NCI-H146 (cell line): ENCODE results near the gene FRYL.
"Not testable (repeated sequence)": the region's sequence is repeated elsewhere in the genome, so short reads cannot be mapped to it uniquely, and the experiment has no call there.

Source experiments
- DNase-seq: peaks from one replicate; lab custom pipeline; 2025; lab: John Stamatoyannopoulos, UW

The FRYL gene

DNA sequence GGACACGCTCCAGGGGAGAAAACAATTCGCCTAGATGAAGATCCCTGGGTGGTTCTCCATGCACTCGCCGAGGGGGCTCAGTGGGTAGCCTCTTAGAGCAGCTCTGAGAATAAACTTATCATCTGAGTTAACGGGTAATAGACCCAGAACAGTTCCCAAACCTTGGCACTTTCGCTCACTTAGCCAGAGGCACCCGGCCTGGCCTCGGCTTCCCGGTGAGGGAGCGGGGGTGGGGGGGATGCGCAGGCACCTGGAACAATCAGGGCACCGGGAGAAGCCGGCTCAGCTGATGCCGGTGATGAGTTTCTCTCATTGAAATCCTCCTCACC, 290.4 kb downstream of the FRYL start:
- no peak for DNase-seq

DNA sequence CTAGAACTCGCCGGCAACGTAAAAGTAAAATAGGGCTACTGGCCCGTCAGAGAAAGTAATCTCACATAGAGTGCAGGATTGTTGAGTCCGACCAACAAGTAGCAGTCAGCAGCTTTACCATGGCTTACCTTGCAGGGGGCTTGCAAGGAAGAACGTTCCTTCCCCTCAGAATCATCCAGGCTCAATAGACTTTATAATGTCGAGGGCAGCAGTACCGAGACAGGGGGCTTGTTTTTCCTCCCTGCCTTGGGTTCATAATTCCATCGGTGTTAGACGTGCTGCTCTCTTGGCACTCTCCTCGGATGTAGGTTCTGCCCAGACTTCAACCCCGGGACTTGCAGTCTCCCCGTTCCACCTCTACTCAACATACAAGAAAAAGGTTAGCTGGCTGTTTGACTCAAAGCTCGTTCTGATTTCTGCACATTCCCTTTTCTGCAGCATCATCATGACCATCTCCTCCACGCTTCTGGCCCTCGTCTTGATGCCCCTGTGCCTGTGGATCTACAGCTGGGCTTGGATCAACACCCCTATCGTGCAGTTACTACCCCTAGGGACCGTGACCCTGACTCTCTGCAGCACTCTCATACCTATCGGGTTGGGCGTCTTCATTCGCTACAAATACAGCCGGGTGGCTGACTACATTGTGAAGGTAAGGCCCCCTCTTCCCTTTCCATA, 295.4 kb downstream of the FRYL start:
- DNase-seq = no peak

DNA sequence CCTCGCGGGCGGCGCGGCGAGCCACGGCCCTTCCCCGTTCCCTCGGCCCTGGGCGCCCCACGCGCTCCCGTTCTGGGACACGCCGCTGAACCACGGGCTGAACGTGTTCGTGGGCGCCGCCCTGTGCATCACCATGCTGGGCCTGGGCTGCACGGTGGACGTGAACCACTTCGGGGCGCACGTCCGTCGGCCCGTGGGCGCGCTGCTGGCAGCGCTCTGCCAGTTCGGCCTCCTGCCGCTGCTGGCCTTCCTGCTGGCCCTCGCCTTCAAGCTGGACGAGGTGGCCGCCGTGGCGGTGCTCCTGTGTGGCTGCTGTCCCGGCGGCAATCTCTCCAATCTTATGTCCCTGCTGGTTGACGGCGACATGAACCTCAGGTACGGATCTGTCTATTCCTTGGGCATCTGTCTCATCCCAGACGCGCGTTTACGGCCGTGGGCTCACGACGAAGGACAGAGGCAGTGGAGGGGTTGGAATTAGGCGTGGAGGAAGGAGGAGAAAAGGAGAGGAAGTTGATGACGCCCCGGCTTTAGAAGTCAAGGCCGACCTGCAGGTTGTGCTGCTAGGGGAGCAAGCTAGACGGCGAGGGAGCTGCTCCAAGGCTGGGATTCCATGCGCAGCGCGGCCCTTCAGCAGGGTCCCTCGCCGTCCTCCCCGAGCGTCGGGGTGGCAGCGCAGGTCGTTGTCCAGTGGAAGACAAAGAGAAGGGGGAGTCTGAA, 296.1 kb downstream of the FRYL start:
- no peak for DNase-seq

DNA sequence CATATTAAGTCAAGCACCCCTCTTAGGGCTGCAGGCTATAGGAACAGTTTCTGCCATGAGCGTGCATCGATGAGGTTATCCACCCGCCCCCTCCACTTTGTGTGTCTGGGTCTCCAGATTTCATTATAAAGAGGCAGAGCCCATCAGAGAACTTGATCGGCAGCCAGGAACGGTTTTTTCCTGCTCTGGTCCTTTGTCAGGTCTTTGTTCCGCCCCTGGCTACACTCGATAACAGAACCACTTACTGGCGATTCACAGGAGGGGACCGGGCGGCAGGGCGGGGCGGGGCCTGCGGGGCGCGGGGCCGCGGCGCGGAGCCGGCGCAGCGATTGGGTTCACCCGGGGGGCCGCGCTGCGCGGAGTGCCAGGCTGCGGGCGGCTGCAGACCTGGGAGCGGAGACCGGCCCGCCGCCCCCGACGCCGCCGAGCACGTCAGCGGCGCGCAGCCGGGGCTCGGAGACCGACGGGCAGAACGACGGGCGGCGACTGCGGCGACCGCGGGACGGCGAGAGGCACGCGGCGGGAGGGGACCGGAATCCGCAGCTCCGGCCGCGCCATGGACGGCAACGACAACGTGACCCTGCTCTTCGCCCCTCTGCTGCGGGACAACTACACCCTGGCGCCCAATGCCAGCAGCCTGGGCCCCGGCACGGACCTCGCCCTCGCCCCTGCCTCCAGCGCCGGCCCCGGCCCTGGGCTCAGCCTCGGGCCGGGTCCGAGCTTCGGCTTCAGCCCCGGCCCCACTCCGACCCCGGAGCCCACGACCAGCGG, 296.9 kb downstream of the FRYL start, which contains the start of gene SLC10A4:
Gene SLC10A4 (plus strand): TSS at position 338 of the 771 bp plus-strand sequence. CDS start 219 bp downstream, at position 557.
- peak; percentile 79 for DNase-seq

DNA sequence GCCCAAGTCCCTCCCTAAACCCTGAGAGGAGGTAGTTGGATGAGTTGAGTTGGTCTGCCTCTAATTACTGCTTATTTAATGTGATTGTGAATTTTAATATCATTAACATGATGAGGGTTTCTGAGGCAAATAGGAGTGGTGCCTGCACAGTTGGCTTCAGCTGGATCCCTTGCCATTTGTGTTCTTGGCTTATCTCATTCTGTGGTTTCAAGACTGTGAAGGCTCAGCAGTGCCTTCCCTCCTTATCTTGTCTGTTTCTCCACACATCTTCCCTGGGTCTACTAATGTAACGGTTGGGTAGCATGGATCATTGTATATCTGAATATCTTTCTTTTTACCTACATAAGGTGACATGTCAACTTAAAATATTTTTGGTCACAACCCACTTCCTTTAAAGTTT, 298.5 kb downstream of the FRYL start:
- DNase-seq = no peak

DNA sequence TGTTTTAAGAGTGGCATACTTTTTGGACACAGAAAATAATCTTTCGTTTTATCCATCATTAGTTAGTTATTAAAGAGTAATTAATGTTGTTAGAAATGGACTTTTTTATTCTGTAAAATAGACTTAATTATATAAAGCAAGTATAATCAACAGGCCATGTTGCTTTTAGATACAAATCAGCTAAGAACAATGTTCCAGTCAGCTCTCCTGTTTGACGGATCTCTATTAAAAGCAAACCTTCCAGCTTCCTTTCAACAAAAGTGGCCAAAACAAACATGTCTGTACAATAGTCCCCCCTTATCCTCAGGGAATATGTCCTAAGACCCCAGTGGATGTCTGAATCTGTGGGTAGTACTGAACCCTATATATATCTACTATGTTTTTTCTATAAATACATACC, 301.8 kb downstream of the FRYL start:
- DNase-seq = no peak

DNA sequence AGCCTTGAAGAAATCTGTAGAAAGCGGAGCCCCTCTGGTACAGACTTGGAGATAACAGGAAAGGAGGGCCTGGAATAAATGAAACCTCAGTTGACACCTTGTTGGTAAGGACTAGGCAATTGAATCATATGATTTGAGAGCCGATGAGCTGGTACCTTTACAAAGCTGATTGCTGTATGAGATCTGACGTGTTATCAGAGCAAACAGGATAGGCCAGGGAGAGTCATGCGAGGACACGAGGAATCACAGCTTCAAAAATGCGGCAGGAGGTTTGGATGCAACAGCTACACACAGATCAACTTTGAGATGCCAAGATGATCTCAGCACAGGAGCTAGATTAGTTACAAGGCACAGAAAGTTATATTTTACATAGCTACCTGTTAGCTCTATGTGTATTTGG, 304.3 kb downstream of the FRYL start:
- DNase-seq = no peak

DNA sequence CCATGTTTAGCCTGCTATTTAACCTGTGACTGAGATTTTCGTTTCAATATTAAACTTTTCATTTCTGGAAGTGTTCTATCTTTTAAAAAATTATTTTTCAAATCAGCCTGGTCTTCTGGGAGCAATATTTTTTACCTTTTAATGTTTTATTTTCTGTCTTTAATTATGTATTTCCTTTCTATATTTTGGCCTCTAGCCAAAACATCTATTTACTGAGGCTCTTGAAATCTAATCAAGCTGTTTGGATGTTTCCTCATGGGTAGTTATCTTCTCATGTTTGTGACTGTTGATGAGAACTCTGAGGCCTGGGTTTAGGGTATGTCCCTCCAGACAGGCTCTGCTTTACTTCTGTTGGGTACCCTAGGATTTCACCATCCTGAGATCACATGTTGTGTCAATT, 307.3 kb downstream of the FRYL start:
- no peak for DNase-seq

DNA sequence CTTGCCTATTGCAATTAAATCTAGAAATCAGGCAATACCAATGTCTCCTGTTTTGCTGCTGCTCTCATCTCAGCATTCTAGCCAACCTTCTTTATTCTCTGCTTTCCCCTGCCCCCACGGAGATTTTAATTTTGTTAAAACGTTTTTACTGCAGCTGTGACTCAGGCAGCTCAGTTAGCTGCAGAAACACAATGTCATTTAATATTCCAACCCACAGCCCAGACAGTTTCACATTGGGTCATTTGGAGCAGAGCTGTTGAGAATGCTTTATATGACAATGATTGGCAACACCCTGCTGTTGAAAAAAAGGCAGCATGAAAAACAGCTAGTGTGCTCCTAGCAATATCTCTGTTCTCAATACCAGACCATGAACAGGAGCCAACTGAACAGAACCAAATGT, 309.5 kb downstream of the FRYL start:
- DNase-seq = no peak

DNA sequence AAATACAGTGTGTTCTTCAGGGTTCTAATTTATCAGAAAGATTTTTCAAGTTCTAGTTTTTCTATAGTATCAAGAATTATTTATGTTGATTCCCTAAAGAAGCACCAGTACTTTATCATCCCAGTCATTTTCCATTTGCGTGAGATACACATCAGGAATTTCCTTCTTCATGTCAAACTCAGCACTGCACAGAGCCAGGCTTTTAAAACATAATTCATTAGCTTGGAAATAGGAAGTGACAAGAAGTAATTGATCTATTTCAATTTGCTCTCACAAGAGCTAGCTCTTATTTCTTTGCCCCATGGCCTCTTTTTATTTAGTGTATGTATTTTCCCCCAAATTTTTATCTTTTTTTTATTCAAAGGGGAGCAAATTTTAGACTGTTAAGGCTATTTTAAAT, 309.9 kb downstream of the FRYL start:
- no peak for DNase-seq

DNA sequence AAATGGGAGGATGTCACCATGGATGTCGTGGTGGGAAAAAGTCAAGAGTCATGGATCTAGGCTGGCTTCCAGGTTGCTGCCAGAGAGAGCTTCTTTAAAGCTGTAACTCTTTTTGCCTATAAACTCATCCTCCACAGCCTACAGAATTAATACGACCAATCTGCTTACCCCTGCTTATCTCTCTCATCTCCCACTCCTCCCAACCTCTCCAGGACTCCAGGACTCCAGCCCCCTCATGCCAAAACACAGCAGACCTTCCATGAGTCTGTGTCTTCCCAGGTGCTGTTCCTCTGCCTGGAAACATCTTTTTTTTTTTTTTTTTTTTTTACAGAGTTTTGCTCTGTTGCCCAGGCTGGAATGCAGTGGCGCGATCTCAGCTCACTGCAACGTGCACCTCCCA, 312.2 kb downstream of the FRYL start:
- no peak for DNase-seq

DNA sequence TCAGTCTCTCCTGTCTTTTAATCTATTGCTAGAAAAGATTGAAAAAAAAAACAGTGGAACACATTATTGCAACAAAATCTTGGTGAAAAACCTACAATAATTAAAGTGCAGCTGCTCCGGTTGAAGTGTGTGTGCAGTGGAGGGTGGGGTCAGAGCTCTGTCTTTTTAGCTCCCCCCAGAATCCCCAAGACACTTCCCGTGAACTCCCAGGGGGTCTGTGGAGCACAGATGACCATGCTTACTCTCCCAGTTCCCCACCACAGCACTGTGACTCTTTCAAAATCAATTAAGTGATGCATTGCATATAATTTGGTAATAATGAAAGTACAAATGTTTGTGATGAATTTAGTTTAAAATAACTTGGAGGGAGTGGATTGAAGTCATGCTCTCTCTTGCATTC, 312.6 kb downstream of the FRYL start:
- no peak for DNase-seq

DNA sequence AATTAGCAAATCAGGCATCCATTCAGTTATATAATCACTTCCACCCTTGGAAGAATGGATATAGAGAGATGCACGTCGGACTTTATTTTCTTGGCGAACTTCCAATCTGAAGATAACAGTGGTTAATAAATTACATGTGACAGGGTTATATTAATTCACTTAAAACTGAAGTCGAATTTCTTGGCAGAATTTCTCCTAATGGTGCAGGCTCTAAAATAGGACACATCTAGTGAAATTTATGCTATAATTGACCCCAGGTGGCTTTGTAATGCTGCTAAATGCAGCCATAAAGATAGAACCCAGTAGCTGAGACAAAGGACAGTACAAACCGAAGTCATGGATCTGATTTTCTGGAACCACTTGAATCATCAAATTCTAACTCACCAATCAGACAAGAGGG, 317.7 kb downstream of the FRYL start:
- no peak for DNase-seq

DNA sequence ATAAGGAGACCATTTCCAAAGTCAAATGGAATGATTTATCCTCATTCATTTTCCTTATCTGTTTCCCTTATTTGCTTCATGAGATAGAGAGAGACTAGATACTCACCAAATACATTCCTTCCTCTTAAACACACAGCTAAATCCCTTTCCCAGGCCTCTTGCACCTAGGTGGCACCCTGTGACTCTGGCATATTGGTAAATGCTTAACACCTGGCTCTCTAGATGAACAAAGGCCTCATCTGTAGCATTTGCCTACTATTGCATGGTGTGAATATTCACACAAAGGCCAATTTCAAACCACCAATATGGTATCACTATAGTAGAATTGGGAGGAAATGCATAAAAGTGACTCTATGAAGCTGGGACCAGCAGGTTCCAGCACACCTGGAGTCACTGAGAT, 319.1 kb downstream of the FRYL start:
- no peak for DNase-seq

DNA sequence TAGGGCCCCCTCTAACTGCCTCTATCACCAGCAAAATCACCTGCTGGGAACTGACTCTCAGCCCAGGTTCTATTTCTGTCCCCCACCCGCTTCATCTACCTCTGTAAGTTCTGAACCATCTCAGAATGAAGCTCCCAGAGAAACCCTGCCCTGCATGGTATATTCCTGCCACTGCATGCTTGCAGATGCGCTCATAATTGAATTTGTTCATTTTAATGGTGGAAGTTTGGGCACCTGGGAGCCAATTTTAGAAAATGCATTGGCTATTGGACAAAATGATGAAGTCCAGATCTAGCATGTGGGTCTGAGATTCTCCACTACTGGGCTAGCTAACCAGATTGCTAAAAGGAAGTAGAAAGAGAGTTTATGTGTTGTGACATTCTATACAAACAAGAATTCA, 325.5 kb downstream of the FRYL start:
- no peak for DNase-seq

DNA sequence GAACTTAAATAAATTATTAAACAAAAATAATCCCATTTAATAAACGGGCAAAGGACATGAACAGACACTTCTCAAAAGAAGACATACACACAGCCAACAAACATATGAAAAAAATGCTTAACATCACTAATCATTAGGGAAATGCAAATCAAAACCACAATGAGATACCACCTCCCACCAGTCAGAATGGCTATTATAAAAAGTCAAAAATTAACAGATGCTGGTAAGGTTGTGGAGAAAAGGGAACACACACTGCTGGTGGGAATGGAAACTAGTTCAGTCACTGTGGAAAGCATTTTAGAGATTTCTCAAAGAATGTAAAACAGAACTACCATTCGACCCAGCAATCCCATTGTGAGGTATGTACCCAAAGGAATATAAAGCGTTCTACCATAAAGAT, 328.4 kb downstream of the FRYL start:
- DNase-seq = not testable (repeated sequence)

DNA sequence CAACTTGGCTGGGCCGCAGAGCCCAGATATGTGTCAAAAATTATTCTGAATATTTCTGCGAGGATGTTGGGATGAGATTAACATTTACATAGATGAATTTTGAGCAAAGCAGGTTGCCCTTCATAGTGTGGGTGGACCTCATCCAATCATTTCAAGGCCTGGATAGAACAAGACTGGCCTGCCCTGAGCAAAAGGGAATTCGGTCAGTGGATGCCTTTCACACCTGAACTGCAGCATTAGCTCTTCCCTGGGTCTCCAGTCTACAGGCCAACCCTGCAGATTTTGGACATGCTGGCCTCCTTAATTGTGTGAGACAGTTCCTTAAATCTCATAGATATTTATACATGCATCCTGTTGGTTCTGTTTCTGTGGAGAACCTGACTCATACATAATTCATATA, 329.3 kb downstream of the FRYL start:
- DNase-seq = no peak

DNA sequence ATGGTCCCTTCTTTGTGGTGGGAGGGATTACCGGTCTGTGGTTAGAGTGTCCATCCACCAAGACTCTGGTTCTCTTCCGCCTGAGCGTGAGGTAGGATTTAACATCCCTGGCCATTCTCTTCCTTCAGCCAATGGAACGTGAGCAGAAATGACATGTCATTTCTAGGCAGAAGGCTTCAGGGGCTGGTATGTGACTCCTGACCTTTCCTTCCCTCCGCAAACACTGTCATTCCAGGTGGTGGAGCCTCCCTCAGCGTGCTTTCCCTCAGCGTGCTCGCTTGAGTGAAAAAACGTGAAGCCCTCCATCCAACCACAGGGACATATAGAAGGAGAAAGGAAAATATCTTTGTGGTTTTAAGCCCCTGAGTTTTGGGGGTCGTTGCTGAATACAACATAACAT, 330.9 kb downstream of the FRYL start:
- no peak for DNase-seq
